Mesenchymal stem cell (in vitro differentiated cells and primary cell): ENCODE measurements around the gene SORCS1.

Experiments used
- DNase-seq: peaks from one replicate; pipeline ENCODE4 v3.0.0-alpha.2; 2013
- H2AFZ ChIP-seq: one replicate; pipeline ENCODE4 v1.6.1; 2013; ENCODE audit warnings: low read depth, mild to moderate bottlenecking, control low read depth, inconsistent platforms, low read length, moderate library complexity
- H2AK5ac ChIP-seq: 2 replicates; pipeline ENCODE4 v1.6.1; 2013; ENCODE audit warnings: low read length, moderate library complexity, mild to moderate bottlenecking, inconsistent platforms; ENCODE audit not compliant: severe bottlenecking
- H2BK120ac ChIP-seq: one replicate; pipeline ENCODE4 v1.6.1; 2013; ENCODE audit warnings: low read depth, mild to moderate bottlenecking, inconsistent platforms, low read length, moderate library complexity
- H2BK12ac ChIP-seq, 2 experiments: one replicate each; pipeline ENCODE4 v1.6.1; 2013; ENCODE audit warnings: inconsistent platforms in 2 of 2, low read length in 2 of 2, mild to moderate bottlenecking in 2 of 2, moderate library complexity in 2 of 2, control low read depth in 1 of 2
- H2BK15ac ChIP-seq: one replicate; pipeline ENCODE4 v1.6.1; 2013; ENCODE audit warnings: mild to moderate bottlenecking, low read depth, inconsistent platforms; ENCODE audit not compliant: poor library complexity, severe bottlenecking
- H2BK5ac ChIP-seq: 2 replicates; pipeline ENCODE4 v1.6.1; 2013; ENCODE audit warnings: low read depth, mild to moderate bottlenecking, low read length, control low read depth, inconsistent platforms; ENCODE audit not compliant: poor library complexity, severe bottlenecking
- H3K14ac ChIP-seq, 2 experiments: one replicate each; pipeline ENCODE4 v1.6.1; 2013; ENCODE audit warnings: inconsistent platforms in 2 of 2, low read length in 2 of 2, control low read depth in 1 of 2, mild to moderate bottlenecking in 1 of 2, moderate library complexity in 1 of 2
- H3K18ac ChIP-seq, 2 experiments: one replicate each; pipeline ENCODE4 v1.6.1; 2013; ENCODE audit warnings: inconsistent platforms in 2 of 2, low read length in 2 of 2, control low read depth in 1 of 2, low read depth in 1 of 2, mild to moderate bottlenecking in 1 of 2
- H3K23ac ChIP-seq, 2 experiments: one replicate each; pipeline ENCODE4 v1.6.1; 2013; ENCODE audit warnings: inconsistent platforms in 2 of 2, low read length in 2 of 2, mild to moderate bottlenecking in 2 of 2, moderate library complexity in 2 of 2, control low read depth in 1 of 2
- H3K27ac ChIP-seq: 2 replicates; pipeline ENCODE4 v1.5.1; 2013; ENCODE audit warnings: mild to moderate bottlenecking, moderate library complexity, low read length, control low read depth, inconsistent platforms; ENCODE audit not compliant: poor library complexity, severe bottlenecking
- H3K27me3 ChIP-seq, 2 experiments: 2 replicates each; pipeline versions ENCODE4 v1.6.1 to v1.7.0; 2013; ENCODE audit warnings: low read length in 2 of 2, mild to moderate bottlenecking in 2 of 2, moderate library complexity in 2 of 2, control low read depth in 1 of 2, inconsistent platforms in 1 of 2; ENCODE audit not compliant: control insufficient read depth in 1 of 2, insufficient read depth in 1 of 2
- H3K36me3 ChIP-seq, 2 experiments: 2 replicates each; pipeline versions ENCODE4 v1.6.1 to v1.7.0; 2013; ENCODE audit warnings: low read length in 2 of 2, control low read depth in 1 of 2, inconsistent platforms in 1 of 2, low read depth in 1 of 2, mild to moderate bottlenecking in 1 of 2; ENCODE audit not compliant: insufficient read depth in 2 of 2, control insufficient read depth in 1 of 2
- H3K4ac ChIP-seq, 2 experiments: one replicate each; pipeline ENCODE4 v1.6.1; 2013; ENCODE audit warnings: inconsistent platforms in 2 of 2, low read length in 2 of 2, mild to moderate bottlenecking in 2 of 2, moderate library complexity in 2 of 2, control low read depth in 1 of 2, low read depth in 1 of 2
- H3K4me1 ChIP-seq: 2 replicates; pipeline ENCODE4 v1.6.1; 2013; ENCODE audit warnings: low read depth, low read length, control low read depth; ENCODE audit not compliant: control insufficient read depth, insufficient read depth
- H3K4me2 ChIP-seq: 2 replicates; pipeline ENCODE4 v1.6.1; 2013; ENCODE audit warnings: low read length, mild to moderate bottlenecking, inconsistent platforms; ENCODE audit not compliant: poor library complexity, severe bottlenecking
- H3K4me3 ChIP-seq, 2 experiments: 2 replicates each; pipeline versions ENCODE4 v1.5.1 to v1.7.0; 2013; ENCODE audit warnings: low read length in 2 of 2, mild to moderate bottlenecking in 2 of 2, control low read depth in 1 of 2, low read depth in 1 of 2; ENCODE audit not compliant: insufficient read depth in 1 of 2
- H3K79me1 ChIP-seq: replicated peaks from 2 replicates; pipeline ENCODE4 v1.6.1; 2013; ENCODE audit warnings: mild to moderate bottlenecking, control low read depth, low read length, inconsistent platforms; ENCODE audit not compliant: poor library complexity, severe bottlenecking
- H3K9ac ChIP-seq: 2 replicates; pipeline ENCODE4 v1.7.0; 2013; ENCODE audit warnings: mild to moderate bottlenecking, low read length, moderate library complexity
- H3K9me3 ChIP-seq: 2 replicates; pipeline ENCODE4 v1.7.0; 2013; ENCODE audit warnings: mild to moderate bottlenecking, low read length; ENCODE audit not compliant: control insufficient read depth
- H4K8ac ChIP-seq: one replicate; pipeline ENCODE4 v1.6.1; 2013; ENCODE audit warnings: inconsistent platforms, mild to moderate bottlenecking, low read length, moderate library complexity
- H4K91ac ChIP-seq: one replicate; pipeline ENCODE4 v1.6.1; 2013; ENCODE audit warnings: mild to moderate bottlenecking, low read length, inconsistent platforms
- WGBS: methylation state at CpG from one replicate; pipeline ENCODE4 v1.1.7; 2013; ENCODE audit warnings: mixed read lengths; 5-methylcytosine and 5-hydroxymethylcytosine counted together

The SORCS1 gene

DNA sequence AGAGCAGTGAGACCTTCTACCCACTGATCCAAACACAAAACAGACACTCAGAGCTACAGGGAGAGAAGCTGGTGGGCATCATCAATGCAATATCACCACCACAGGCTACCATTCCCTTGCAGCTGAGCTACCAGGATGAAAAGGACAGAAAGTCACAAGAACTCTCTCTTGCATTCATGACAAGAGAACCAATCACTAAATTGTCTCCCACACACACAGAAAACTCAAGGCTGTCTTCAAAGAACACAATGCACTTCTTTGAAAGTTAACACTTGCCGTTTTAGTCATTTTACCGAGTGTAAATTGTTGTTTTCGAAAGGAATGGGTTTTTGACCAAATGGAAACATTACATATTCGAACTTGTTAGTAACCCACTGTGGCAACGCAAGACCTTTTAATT lies 626.6 kb downstream of the SORCS1 start:
- Histone ChIP-seq H3K23ac (no peak overlapping the region), H2BK120ac (no peak overlapping the region), H4K91ac (no peak overlapping the region), H3K79me1 (no peaks in the 10 kb centered on the region), H2BK15ac (no peak overlapping the region), H2BK12ac (no peak overlapping the region), H3K4me3 (no peak overlapping the region), H3K4me1 (no peaks in the 10 kb centered on the region), H3K14ac (no peak overlapping the region), H3K27me3 (no peaks in the 10 kb centered on the region), H3K4me2 (no peak overlapping the region), H2BK5ac (no peak overlapping the region), H3K27ac (no peak overlapping the region), H2AFZ (no peak overlapping the region), H3K9ac (no peak overlapping the region), H4K8ac (no peak overlapping the region), H3K18ac (no peak overlapping the region), H2AK5ac (no peak overlapping the region), H3K36me3 (no peaks in the 10 kb centered on the region), H3K9me3 (no peaks in the 10 kb centered on the region), H3K4ac (no peak overlapping the region)
- no peak for DNase-seq
- WGBS = 76% methylated on average over 4 of the region's 5 CpGs

DNA sequence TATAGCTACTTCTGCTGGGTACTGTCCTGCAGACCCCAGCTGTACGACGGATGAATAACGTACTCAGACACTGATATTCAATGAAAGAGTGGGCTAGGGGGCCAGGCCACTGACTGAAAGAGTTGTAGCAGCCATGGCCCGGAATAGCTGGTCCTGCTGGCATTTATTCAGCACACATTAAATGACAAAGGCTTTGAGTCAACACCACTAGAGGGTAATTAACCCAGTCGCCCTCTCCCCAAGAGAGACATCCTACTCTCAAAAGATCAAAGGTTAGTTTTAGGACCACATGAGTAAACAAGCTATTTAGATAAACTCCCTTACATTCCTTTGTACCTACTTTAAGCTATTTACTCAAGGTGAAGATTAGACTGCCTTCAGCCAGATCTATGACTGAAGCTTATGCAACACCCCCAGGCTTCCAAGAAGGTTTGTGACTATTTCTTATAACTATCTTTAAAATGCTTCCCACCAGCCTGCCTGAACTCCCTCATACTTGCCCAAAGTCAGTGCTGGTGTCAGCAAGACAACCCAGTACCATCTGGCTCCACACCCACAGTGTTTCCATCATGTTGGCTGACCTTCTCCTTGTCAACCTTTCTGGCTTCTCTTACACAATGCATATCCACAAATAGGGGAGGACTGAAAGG lies 629.1 kb downstream of the SORCS1 start:
- no peaks in the 10 kb centered on the region for H3K36me3 ChIP-seq
- no peak overlapping the region for H4K8ac ChIP-seq
- H2BK120ac ChIP-seq = no peak overlapping the region
- no peak overlapping the region for H3K9ac ChIP-seq
- no peaks in the 10 kb centered on the region for H3K9me3 ChIP-seq
- no peak overlapping the region for H3K4me3 ChIP-seq
- no peak overlapping the region for H3K14ac ChIP-seq
- H3K23ac ChIP-seq = no peak overlapping the region
- no peak overlapping the region for H2BK5ac ChIP-seq
- H3K4me2 ChIP-seq = no peak overlapping the region
- no peak for DNase-seq
- H3K79me1 ChIP-seq = no peaks in the 10 kb centered on the region
- no peak overlapping the region for H3K27ac ChIP-seq
- no peak overlapping the region for H2BK15ac ChIP-seq
- H3K18ac ChIP-seq = no peak overlapping the region
- no peak overlapping the region for H2AK5ac ChIP-seq
- no peaks in the 10 kb centered on the region for H3K4me1 ChIP-seq
- H4K91ac ChIP-seq = no peak overlapping the region
- WGBS = 54% methylated on average over 5 of the region's 5 CpGs
- H3K27me3 ChIP-seq = no peaks in the 10 kb centered on the region
- no peak overlapping the region for H2AFZ ChIP-seq
- no peak overlapping the region for H2BK12ac ChIP-seq
- H3K4ac ChIP-seq = no peak overlapping the region

DNA sequence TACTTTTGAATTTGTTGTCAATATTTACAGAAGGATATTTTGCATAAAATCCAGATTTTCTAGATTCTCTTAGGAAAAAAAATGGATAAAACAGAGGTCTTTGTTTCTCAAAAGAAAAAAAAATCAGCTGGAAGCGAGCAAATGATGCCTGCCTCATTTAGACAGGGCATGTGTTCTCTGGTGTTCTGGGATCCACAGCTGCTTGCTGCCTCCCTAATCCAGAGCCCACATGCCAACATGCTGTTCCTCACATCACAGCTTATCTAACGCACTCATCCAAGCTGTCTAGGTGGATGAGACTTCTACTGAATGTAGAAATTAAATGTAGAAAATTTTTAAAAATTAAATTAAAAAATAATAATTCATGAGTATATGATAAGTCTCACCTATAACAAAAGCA lies 630.1 kb downstream of the SORCS1 start:
- no peak overlapping the region for H4K91ac ChIP-seq
- H3K4me3 ChIP-seq = no peak overlapping the region
- no peak overlapping the region for H3K4me2 ChIP-seq
- no peak overlapping the region for H3K4ac ChIP-seq
- H2AK5ac ChIP-seq = no peak overlapping the region
- no peaks in the 10 kb centered on the region for H3K9me3 ChIP-seq
- no peak overlapping the region for H2AFZ ChIP-seq
- no peak overlapping the region for H2BK12ac ChIP-seq
- no peaks in the 10 kb centered on the region for H3K27me3 ChIP-seq
- H2BK5ac ChIP-seq = no peak overlapping the region
- no peak overlapping the region for H3K18ac ChIP-seq
- no peak overlapping the region for H2BK120ac ChIP-seq
- DNase-seq = no peak
- no peaks in the 10 kb centered on the region for H3K4me1 ChIP-seq
- H4K8ac ChIP-seq = no peak overlapping the region
- no peaks in the 10 kb centered on the region for H3K79me1 ChIP-seq
- no peaks in the 10 kb centered on the region for H3K36me3 ChIP-seq
- no peak overlapping the region for H3K27ac ChIP-seq
- H3K23ac ChIP-seq = no peak overlapping the region
- H3K14ac ChIP-seq = no peak overlapping the region
- H3K9ac ChIP-seq = no peak overlapping the region
- 56% methylated on average over 1 of the region's 2 CpGs for WGBS
- H2BK15ac ChIP-seq = no peak overlapping the region

DNA sequence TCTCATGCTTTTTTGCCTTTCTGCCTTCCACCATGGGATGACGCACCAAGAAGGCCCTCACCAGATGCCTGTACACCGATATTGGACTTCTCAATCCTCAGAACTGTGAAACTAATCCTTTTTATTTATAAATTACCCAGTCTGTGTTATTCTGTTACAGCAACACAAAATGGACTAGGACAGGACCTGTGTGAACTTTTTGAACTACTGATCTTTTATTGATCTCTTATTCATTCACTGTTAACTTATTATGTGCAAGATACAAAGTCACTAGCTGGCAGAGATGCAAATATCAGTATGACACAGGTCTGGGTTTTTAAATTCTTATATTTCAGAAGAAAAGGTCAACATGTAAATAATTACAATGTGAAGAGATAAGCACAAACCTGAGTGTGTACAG lies 635.8 kb downstream of the SORCS1 start:
- Histone ChIP-seq H3K4me1 (no peaks in the 10 kb centered on the region), H3K9me3 (peaks cover 4% of the 10 kb centered on the region), H4K91ac (no peak overlapping the region), H3K27ac (no peak overlapping the region), H3K4ac (no peak overlapping the region), H3K14ac (no peak overlapping the region), H3K18ac (no peak overlapping the region), H2AFZ (no peak overlapping the region), H2BK5ac (no peak overlapping the region), H3K79me1 (no peaks in the 10 kb centered on the region), H4K8ac (no peak overlapping the region), H2BK12ac (no peak overlapping the region), H3K23ac (no peak overlapping the region), H2BK15ac (no peak overlapping the region), H3K36me3 (no peaks in the 10 kb centered on the region), H3K4me2 (no peak overlapping the region), H3K4me3 (no peak overlapping the region), H3K27me3 (no peaks in the 10 kb centered on the region), H3K9ac (no peak overlapping the region), H2AK5ac (no peak overlapping the region), H2BK120ac (no peak overlapping the region)
- 75% methylated on average over 2 of the region's 2 CpGs for WGBS
- no peak for DNase-seq
